ENCODE data around the gene PHF23.
A peak's percentile ranks its signal among the peaks of the same experiment; 100 is the strongest.
"Not testable (repeated sequence)": the region's sequence is repeated elsewhere in the genome, so short reads cannot be mapped to it uniquely, and the experiment has no call there.

PHF23 gene

DNA sequence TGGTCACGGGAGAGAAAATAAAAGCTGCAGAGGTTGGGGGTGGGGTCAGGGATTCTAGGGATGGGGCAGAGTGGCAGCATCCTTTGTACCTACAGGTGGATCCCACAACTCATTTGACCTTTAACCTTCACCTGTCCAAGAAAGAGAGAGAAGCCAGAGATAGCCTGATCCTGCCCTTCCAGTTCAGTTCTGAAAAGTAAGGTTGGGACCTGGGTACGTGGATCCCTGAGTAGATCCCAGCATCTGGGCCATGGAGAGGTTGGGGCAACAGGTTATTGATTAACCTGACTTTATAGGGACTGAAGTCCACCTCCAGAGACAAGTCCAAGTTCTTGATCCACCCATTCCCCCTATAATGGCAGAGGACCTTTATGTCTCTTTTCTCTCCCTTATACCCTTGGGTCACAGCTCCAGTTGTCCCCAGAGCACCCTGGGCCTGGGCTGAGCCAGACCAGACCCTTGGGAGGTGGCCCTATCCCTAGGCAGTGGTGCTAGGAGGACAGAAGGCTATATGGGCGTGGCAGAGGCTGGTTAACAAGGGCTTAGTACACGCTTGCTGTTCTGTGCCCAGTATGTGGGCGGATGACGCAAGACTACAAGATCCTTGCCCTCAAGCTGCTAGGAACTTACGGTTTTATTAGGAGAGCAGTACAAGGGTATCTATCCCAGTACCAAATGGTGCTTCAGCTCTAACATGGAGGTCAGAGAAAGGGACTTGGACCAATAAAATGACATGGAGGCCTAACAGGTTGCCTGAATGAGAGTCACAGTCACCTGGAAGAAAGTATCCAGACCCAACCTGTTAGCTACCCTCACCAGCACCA, 19.7 kb upstream of the PHF23 start:
- DNase-seq: peak; percentile 18

DNA sequence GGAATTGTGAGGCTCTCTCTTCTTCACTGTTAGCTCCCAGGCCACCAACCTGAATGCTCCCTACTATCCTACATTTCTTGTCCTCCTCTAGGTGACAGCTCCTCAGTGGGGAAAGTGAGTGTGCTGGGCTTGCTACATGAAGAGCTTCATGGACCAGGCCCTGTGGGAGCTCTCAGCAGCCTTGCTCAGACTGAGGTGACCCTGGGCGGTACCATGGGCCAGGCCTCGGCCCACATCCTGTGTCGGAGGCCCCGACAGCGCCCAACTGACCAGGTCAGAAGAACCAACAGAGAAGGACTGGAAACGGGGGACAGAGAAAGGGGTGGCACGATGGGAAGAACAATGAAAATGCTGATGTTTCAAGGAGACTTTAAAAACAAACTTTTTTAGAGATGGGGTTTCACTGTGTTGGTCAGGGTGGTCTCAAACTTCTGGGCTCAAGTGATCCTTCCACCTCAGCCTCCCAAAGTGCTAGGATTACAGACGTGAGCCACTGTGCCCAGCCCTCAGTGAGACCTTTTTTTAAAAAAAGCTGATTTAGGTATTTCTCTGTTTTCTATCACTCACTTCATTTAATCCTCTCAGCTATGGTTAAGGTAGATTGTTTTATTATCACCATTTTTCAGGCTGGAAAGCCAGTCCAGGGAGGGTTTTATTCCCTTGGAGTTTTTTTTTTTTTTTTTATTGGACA, 17.7 kb upstream of the PHF23 start:
- no peak for DNase-seq

DNA sequence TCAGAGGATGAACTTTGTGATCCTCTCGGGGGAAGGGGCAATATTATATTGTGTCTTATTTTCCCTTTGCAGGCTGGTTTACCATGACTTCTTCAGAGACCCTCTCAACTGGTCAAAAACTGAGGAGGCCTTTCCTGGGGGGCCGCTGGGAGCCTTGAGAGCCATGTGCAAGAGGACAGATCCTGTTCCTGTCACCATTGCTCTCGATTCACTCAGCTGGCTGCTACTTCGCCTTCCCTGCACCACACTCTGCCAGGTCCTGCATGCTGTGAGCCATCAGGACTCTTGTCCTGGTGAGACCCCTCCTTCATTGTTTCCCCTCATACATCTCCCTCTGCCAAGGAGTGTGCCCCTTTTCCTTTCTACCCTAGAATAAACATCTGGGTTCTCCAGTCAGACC, 15.3 kb upstream of the PHF23 start:
- no peak for DNase-seq

DNA sequence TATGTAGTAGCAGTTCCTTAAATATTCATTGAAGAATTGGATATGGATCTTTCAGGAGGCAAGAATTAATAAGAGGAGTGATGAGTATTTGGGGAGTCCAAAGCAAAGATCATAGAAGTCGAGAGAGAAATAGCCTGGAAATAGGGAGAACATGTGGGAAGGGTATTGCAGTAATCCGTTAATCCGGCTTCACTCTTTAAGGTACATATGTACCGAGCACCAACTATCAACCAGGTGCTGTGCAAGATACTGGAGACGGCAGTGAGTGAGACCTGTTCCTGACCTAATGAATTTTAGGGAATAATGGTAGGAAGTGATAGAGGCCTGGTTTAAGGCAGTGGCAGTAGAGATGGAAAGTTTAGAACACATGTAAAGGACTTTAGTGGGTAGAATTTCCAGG, 13.8 kb upstream of the PHF23 start:
- no peak for DNase-seq

DNA sequence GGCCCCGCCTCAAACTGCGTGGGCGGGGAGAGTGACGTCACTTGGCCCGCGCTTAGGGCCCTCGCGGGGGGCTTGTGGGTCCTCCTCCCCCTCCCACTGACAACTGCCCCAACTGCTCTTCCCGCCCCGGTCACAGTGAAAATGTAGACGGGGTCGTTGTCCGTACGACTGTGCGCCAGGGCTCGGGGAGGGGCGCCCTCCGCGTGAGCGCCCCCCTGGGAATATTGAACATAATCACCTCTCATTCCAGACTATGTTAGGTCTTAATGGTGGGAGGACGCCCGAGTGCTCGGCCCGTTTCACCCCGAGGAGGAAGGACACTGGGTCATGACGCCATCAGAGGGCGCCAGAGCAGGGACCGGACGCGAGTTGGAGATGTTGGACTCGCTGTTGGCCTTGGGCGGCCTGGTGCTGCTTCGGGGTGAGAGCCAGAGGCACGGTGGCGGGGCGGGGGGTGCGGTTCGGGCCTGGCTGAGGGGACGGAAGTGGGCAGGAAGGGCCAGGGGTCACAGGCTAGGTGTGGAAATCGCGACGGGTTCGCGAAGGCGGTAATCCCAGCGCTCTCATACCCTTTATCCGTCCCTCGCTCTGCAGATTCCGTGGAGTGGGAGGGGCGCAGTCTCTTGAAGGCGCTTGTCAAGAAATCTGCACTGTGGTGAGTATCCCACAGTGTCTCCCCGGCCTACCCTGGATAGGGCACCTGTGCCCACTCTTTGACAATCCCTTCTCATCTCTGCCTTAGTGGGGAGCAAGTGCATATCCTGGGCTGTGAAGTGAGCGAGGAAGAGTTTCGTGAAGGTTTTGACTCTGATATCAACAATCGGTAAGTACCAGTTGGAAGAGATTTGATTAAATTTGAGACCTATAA, 13.2 kb upstream of the PHF23 start, which contains the start of gene ELP5:
TSS of gene ELP5 (plus strand) at position 40 of the 868 bp plus-strand sequence. CDS start at position 376, 336 bp downstream.
- peak; percentile 94 for DNase-seq

DNA sequence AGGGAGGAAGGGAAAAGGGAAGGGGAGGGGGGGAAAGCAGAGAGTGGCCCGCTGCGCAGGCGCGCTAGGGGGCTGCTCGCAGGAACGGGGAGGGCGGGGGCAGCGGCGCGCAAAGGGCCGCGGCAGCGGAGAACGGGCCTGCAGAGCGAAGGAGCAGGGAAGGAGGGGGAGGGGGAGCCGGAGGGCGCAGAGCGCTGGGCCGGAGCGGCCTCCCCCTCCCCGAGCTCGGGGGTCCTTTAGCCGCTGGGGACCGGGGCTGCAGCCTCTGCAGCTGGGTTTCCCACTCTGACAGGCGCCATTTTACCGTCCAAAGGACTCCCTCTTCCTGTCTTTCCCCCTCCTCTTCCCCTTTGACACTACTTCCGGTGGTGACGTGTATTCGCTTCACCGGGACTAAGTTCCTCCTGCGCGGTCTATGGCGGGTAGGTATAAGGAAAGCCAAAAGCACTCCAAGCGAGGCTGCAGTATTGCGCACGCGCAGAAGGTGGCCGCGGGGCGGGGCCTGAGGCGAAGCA, 12.5 kb upstream of the PHF23 start, which contains the start of gene CTDNEP1:
TSS of gene CTDNEP1 (minus strand) at position 74 of the 515 bp plus-strand sequence. CDS start 438 bp downstream, outside the sequence.
- peak; percentile 100 for DNase-seq

DNA sequence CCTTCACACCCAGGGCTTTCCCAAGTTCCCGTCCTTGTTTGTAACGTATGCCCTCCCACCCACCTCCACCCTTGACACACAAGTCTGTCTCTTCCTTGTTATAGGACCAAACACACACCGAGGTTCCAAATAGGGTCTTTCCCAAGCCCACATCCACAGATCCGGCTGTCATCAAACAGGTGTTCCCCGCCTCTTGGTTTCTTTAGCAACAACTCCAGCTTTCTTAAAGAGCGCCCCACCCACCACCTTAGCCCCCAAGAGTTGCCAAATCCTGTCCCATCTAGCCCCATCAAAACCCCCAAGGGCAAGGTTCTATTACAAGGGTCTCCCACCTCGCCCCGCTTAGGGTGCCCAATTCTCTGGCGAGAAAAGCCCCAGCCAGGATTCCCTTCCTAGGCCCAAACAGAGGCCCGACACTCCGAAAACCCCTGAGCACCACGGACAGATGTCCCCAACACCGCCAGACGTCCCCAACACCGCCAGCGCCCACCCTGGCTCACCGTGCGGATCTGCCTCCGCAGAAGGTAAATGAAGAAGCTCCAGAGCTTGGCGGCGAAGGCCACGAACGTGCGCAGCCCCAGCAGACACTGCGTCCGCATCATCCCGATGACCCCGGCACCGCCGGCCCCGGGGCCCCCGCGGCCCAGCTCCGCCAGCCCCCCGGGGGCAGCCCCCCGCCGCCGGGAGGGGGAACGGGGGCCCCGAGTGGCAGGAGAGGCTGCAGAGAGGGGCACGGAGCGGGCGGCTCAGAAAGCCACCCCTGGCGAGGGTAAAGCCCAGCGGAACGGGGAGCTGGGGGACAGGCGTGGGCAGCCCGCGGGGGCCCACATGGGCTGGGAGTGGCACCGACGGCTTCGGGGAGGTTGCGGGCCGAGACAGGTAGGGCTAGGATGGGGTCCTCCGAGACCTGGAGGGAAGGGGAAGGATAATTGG, 11.7 kb upstream of the PHF23 start:
- DNase-seq: no peak

DNA sequence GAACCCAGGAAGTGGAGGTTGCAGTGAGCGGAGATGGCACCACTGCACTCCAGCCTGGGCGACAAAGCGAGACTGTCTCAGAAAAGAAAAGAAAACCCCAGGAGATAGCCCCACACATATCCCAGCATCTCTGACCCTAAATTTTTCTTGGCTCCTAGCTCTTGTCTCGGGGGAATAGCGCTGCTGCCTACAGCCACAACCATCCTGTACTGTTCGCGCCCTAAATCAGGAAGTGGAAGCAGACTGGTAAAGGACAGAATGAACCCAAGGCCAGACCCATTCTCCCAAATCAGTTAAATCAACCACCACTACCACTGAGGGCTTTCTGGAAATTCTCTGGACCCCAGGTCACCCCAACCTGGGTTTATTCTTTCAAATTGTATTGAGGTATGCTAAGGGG, 10.6 kb upstream of the PHF23 start:
- DNase-seq: no peak

DNA sequence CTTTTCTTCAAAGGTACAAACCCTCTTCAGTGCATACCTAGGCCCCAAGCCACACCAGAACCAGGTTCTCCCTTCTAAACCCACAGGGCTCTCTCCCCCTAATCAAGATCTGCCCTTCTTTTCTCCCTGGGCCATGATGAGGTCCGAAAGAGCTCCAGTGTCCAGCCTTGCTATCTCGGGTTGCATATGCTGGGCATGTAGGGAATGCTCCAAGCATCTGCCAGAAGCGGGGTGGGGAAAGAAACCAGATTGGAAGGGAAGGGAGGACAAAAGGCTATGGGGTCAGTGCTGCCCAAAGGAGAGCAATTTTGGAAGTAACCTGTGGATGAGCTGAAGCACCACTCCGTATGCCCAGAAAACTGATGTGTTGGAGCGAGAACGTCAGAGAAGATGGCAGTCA, 10.0 kb upstream of the PHF23 start:
- DNase-seq: no peak

DNA sequence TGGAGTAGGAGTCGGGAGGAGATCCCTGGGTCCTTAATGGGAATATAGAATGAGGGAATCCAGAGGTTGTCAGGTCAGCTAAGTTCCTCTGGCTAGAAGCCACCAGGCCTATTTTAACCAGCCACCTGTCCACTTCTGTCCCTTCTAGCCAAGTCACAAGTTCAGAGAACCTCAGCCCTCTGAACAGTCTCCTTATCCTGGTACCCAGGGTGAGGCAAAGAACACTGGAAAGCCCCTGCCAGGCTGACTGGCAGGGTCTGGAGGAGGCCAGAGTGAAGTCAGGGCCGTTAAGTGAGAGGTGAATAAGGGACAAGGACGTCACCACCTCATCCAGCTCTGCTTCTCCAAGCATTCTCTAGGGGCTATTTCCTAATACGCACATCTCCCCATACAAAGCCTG, 9.5 kb upstream of the PHF23 start:
- DNase-seq: no peak

DNA sequence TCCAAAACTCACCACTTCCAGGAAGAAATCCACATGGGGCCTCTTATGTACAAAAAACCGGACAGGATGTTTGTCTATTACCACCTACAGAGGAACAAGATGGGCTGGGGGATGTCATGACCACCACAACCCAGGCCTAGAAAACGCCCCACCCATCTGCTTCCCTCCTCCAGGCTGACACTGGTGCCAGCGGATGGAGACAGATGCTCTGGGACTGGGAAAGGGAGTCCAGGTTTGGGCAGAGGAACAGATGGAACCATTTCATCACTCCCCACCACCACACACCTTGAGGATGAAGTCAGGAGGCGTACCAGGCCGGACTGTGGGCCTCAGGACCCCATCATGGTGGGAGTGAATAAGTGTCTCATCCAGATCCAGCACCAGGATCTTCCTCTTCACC, 7.5 kb upstream of the PHF23 start:
- DNase-seq: no peak

DNA sequence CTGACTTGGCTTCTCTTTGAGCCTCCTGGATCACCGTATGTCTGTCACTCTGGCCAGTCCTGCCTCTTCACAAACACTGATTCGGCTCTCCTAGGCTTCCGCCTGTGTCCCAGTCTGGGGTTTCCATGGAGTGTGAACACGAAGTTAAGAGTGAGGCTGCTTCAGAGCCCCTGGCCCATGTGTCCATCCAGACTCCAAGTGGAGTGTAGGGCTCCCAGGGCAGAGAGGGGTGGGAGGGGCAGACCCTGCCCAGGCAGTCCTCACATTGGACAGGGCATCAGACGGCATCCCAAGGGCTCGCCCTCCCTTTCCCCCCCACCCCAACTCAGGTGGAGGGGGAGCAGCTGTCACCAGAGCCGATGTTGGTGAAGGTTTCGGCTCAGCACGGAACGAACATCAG, 4.6 kb upstream of the PHF23 start:
- DNase-seq: not testable (repeated sequence)

DNA sequence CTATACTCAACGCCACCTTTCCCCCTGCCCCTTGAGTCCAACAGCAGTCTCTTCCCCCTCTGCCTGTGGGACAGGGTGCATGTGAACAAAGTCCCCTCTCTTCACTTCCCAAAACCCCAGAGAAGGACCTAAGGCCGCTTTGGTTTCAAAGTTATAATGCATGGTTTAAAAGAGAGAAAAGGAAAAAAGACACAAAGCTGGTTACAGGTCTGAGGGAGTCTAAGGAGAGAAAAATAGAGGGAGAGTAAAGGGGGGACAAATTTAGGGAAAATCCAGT, 4.1 kb upstream of the PHF23 start:
- DNase-seq: no peak

DNA sequence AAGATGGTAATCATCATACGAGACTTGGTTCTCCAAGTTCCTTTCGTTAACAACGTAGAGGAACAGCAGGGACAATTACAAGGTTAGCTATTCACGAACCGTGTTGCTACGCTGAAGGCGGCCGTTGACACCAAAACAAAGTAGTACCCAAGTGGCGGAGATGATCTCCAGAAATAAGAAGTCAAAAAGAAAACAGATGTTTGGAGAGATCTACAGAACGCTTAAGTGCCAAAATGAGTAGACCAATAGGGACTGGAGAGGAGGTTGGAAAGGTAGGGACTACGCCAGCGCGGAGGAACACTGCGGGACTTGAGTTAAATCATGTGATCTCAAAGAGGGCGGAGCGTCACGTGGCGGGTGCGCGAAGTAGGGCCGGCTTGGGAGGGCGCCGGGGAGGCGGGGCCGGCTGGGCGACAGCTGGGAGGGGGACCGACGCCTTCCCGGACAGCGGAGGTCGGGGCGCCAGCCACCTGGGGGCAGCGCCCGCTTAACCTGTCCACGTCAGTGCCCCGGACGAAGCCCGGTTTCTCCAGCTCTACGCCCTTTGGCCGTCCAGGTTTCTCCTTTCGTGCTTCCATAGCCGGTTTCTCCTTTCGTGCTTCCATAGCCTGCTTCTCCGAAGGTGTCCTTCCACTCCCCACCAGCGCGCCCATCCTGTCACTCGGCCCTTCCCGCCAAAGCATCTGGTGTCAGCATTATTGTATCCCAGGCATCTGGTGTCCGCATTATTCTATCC, 3.6 kb upstream of the PHF23 start:
- DNase-seq: peak; percentile 93

DNA sequence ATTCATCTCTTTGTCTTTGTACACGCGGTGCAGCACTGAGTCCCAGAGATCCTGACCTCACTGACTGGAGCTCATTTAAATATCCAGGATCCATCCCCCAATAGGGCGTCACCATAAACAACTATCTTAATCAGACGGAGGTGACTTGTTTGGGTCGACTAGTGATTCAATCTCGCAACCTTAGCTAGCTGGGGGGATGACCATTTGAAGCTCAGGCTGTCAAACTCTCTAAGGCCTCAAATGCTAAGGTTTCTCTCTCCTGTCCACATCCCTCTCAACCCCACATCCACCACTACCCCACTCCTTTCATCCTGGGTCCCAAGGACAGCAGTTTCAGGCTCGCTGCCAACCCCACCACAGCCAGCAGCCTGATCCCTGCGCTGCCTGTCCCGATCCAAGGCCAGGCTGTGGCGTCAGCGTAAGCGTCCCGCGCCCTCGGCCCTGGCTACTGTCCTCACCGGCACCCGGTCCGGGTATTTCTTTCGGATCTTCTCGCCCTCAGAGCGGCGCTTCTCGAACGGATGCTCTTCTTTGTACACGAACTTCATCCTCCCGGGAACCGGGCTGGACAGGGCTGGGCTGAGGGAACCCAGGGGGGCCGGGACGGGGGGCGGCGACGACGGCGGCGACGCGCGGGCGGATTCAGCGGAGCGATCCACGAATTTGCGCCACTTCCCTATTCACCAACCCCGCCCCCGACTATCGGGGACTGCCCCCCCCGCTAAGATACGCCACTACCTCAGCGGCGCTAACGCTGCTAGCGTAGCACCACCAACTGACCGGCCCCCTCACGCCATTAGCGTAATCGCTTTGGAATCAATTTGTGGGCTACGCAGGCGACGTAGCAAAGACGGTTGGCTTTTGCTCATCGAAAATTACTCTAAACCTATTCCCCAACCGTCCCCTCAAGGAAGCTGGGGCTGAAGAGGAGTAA, 2.8 kb upstream of the PHF23 start, which contains the start of gene GABARAP:
TSS of gene GABARAP (minus strand) at position 667 of the 934 bp plus-strand sequence. CDS start at position 548, 119 bp downstream.
- DNase-seq: peak; percentile 91

DNA sequence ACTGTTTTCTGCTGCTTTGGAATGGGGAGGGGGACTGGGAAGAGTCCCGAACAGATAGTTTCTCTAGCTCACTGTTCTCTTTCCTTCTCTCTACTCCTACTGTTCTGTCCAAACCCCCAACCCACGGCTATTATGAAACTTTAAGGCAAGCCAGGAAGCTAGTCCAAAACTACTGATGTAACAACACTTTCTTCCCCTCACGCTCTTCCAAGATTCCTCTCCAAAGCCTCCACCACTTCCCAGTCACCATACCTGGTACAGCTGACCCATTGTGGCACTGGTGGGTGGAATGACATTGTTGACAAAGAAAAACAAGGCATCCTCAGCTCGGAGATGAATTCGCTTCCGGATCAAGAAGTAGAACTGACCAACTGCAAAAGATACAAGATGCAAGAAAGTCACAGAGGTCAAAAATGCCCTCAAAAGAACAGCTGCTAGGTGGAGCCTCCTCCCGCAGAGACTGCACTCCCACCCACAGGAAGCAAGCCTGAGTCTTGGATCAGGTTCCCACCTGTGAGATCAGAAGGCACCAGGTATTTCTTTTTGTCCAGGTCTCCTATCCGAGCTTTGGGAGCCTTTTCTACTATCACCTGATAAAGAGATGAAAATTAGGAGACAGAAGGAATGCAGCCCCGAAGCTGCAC, 2.0 kb upstream of the PHF23 start:
- no peak for DNase-seq

DNA sequence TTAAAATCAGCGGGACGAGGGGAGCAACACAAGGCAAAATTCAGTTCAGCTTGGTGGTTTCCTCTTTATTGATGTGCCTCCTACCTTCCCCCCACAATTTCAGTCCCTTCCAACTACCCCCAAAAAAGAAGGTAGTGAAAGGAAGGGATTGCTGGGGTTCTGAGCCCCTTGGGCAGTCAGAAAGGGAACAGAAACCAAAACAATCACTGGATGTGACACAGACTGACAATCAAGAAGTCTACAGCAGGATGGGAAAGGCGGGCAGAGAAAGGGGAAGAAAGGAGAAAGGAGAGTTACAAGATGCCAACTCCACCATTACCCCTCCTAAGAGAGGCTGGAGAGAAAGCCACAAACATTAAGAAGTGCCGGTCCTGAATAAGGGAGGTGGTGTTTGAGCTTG, 1.1 kb upstream of the PHF23 start:
- no peak for DNase-seq

DNA sequence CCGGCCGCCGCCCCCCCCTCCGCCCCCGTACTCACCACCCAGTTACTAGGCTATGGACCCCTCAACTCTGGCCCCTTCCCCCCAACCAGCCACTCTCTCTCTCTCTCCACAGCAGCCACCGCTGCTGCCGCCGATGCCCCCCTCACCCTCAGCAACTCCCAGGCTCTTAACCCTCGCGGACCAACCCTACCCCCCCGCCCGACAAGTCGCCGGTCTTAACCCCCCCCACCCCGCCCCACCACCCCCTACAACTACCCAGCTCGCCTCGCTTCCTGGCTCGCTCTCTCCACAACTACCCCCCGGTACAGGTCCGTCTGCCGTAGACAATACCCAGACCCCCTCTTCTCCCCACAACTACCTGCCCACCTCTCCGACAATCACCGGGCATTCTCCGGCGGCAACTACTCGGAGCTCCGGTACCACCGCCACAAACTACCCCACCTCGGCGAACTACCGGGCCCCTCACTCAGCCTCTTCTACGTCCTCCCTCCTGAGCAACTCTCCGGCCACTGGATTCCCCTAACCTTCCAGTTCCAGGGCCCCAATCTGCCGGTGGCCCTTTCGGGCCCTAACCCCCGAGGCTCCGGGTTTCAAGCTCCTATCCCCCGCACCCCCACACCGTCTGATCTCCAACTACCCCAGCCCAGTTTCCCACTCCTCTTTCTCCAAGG, 702 bp downstream of the PHF23 start:
- DNase-seq: peak; percentile 27

All from activated CD4-positive, alpha-beta T cell treated with anti-CD3 and anti-CD28 coated beads, Interleukin-2, Interleukin-6, amounts not matched to agents 100 ng/mL and 50 ng/mL, durations not matched to agents 16 hours and 8 hours (primary cell).